NCI-H2196 treated with DMSO at 0.1 percent for 48 hours (cell line): Measurements from ENCODE around the gene CSRP1.

Experiments used
- DNase-seq: peaks from one replicate; lab custom pipeline; 2025; ENCODE audit not compliant: unreplicated experiment; lab: John Stamatoyannopoulos, UW

Gene CSRP1

DNA sequence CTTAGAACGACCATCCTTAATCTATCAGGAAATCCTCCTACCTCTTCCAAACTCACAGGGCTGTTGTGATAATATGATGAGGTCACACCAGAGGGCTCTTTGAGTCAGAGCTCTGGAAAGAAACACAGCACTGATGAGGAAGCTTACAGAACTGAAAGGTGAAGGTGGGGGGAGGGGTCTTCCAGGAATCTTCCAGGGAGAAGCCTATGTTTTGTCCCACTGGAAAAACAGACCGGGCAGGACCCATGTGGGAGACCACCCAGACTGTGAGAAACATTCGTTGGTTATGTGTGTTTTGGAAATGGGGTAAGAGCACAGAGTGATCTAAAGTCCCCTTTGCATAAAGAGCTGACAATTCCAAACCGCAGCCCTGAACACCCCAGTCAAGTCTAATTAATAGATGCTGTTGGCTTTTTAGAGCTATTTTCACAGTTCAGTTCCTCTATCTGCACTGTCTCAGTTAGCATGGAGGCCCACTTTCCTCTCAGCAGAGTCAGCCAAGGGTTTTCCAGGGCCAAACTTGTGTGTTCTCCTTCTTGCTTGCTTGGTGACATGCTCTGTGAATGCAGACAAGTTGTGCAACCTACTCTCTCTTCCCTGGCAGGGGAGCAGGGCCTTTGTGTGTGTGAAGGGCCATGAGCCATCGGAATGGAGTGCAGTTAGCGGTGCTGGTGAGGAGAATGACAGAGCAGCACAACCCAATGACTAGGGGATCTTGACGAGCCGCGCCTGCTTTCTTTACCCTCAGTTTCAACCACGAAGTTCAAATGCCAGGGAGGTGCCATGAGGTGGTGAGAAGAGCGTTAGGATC is 50.2 kb downstream of the CSRP1 start:
- no peak for DNase-seq

- DNase-seq: no peak
Measured at GRCh38 chr1:201455098-201455497, 51.8 kb downstream of the CSRP1 start.

DNA sequence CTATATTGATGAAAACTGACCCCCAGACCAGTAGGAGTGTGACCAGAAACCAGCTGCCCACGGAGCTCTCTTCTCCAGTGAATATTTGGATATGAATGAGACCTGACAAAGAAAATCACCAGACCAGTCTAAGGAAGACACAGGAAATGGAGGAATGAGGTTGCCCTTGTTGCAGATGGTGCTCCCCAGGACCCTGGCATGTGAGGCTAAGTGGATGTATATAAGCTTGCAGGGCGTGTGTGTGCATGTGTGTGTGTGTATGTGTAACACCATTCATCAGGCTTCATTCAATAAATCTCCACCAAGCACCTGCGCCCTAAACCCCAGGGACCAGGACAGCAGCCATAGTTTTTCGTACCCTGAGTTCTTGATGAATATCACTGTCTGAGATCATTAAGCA is 52.3 kb downstream of the CSRP1 start:
- no peak for DNase-seq

DNA sequence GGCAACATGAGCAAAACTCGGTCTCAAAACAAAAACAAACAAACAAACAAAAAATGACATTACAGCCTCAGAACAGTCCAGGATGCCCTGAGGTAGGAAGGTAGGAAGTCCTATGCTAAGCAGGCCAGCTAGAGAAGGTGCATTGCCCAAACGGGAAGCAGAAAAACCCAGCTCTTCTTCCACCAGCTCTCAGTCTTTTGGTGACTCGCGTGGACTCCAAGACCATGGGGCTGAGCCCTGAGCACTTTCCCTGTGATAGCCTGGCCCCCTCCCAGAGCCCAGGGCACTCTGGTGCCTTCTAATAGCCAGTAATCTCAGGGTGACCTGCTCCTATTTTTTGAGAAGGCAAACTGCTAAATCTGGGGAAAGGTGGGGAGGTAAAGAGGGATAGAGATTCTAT is 54.1 kb downstream of the CSRP1 start:
- DNase-seq: no peak

GRCh38 chr1:201450721-201451291 is 56.1 kb downstream of the CSRP1 start:
- no peak for DNase-seq

- no peak for DNase-seq
Measured at GRCh38 chr1:201448990-201449389, 57.9 kb downstream of the CSRP1 start.

- DNase-seq: no peak
Measured at GRCh38 chr1:201447903-201448871, 58.7 kb downstream of the CSRP1 start.

DNA sequence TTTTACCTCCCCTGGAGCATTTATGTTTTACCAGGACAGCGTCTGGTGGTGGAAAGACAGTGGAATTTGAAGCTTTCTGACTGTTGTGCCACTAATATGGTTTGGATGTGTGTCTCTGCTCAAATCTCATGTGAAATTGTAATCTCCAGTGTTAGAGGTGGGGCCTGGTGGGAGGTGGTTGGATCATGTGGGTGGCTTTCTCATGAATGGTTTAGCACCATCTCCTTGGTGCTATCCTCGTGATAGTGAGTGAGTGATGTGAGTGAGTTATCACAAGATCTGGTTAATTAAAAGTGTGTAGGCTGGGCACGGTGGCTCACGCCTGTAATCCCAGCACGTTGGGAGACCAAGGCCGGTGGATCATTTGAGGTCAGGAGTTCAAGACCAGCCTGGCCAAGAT is 61.6 kb downstream of the CSRP1 start:
- no peak for DNase-seq

DNA sequence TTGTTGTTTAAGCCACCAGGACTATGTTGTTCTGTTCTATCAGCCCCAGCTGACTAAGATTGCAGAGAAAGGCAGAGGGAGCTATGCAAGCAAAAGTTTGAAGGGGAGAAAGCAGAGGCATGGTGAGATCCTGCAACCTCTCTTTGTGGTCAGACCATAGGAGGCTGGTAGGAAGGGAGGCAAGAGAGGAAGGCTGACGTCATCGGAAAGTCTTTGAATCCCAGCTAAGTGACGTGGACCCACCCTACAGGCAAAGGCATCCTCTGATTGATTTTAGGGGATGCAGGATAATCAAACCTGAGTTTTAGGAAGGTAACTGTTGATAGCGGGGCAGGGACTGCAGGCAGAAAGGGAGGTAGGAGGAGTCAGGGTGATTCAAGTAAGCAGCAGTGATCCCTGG is 62.1 kb downstream of the CSRP1 start:
- no peak for DNase-seq

DNA sequence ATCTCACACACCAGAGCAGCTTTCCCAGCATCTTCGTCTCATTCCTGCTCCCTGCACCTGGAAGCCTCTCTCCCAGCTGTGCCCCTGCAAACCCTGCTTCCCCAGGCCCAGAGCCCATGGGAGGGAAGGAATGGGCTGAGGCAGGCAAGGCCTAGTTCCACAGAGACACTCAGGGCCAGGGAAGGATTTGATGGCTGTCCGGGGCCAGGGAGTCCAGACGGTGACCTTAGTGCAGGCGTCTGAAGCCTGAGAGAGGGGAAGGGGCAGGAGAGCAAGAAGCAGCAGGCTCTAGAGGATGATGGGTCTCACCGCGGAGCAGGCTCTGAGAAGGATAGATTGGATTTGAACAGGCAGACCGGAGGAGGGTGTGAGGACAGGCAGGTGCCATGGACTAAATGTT is 63.2 kb downstream of the CSRP1 start:
- no peak for DNase-seq

GRCh38 chr1:201436969-201437368 is 70.0 kb downstream of the CSRP1 start:
- DNase-seq: no peak

DNA sequence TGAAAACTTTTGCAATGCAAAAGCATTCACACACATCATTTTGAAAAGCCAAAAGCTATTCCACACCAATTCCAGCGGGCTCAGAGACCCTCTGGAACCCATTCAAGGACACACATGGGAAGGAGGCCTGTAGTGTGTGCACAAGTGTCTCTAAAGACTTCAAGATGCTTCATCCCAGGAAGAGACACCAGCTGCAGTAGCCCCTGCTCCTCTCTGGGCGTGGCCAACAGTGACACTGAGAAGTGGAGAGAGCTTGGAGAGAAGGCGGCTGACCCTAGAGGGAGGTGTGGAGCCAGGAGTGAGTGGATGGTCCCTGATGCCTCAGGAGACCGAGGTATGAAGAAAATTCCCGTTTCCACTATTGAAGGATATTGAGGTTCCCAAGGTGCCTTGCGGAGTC is 70.5 kb downstream of the CSRP1 start:
- DNase-seq: no peak

GRCh38 chr1:201434266-201434665 is 72.7 kb downstream of the CSRP1 start:
- DNase-seq: no peak

GRCh38 chr1:201433609-201434008 is 73.3 kb downstream of the CSRP1 start:
- DNase-seq: no peak
